ENCODE data around the gene LRFN2.

The LRFN2 gene

GRCh38 chr6:40409716-40410397, 177.3 kb downstream of the LRFN2 start:
- Mint-ChIP-seq H3K27ac (no peak overlapping the region), H3K4me3 (no peak overlapping the region), H3K4me1 (peaks cover 5% of the 10 kb centered on the region), H3K9me3 (no peaks in the 10 kb centered on the region), H3K36me3 (no peaks in the 10 kb centered on the region)
- DNase-seq (ENCODE audit: low spot score in 2 of 2) (no peak), ATAC-seq (no peak)

GRCh38 chr6:40408786-40409542, 178.2 kb downstream of the LRFN2 start:
- Mint-ChIP-seq H3K4me1 (peaks cover 5% of the 10 kb centered on the region), H3K36me3 (no peaks in the 10 kb centered on the region), H3K4me3 (no peak overlapping the region), H3K9me3 (no peaks in the 10 kb centered on the region), H3K27ac (no peak overlapping the region)
- DNase-seq (ENCODE audit: low spot score in 2 of 2) (no peak), ATAC-seq (no peak)

- Mint-ChIP-seq H3K9me3 (no peaks in the 10 kb centered on the region), H3K4me1 (no peaks in the 10 kb centered on the region), H3K4me3 (no peak overlapping the region), H3K36me3 (no peaks in the 10 kb centered on the region), H3K27ac (no peak overlapping the region)
- ATAC-seq (no peak), DNase-seq (ENCODE audit: low spot score in 2 of 2) (no peak)
These were observed 179.9 kb downstream of the LRFN2 start for GRCh38 chr6:40407239-40407638.

- ATAC-seq (no peak), DNase-seq (ENCODE audit: low spot score in 2 of 2) (no peak)
- Mint-ChIP-seq H3K27ac (no peak overlapping the region), H3K4me3 (no peak overlapping the region), H3K9me3 (no peaks in the 10 kb centered on the region), H3K4me1 (no peaks in the 10 kb centered on the region), H3K36me3 (no peaks in the 10 kb centered on the region)
These were observed 181.0 kb downstream of the LRFN2 start for GRCh38 chr6:40406175-40406574.

- Mint-ChIP-seq H3K4me3 (no peak overlapping the region), H3K36me3 (no peaks in the 10 kb centered on the region), H3K27ac (no peak overlapping the region), H3K9me3 (no peaks in the 10 kb centered on the region), H3K4me1 (no peaks in the 10 kb centered on the region)
- no peak for DNase-seq (ENCODE audit: low spot score in 2 of 2)
- ATAC-seq, result no peak
These were observed 186.4 kb downstream of the LRFN2 start for GRCh38 chr6:40400738-40401137.

- ATAC-seq (peak; percentile 44), DNase-seq (ENCODE audit: low spot score in 2 of 2) (no peak)
- Mint-ChIP-seq H3K4me1 (no peaks in the 10 kb centered on the region), H3K9me3 (no peaks in the 10 kb centered on the region), H3K36me3 (no peaks in the 10 kb centered on the region), H3K27ac (no peak overlapping the region), H3K4me3 (no peak overlapping the region)
These were observed 187.2 kb downstream of the LRFN2 start for GRCh38 chr6:40399888-40400457.

GRCh38 chr6:40398810-40399477, 188.2 kb downstream of the LRFN2 start:
- Mint-ChIP-seq H3K4me3 (no peak overlapping the region), H3K27ac (no peak overlapping the region), H3K9me3 (no peaks in the 10 kb centered on the region), H3K36me3 (no peaks in the 10 kb centered on the region), H3K4me1 (no peaks in the 10 kb centered on the region)
- DNase-seq (ENCODE audit: low spot score in 2 of 2) (no peak), ATAC-seq (no peak)

- DNase-seq (ENCODE audit: low spot score in 2 of 2) (no peak), ATAC-seq (no peak)
- Mint-ChIP-seq H3K4me1 (peaks cover 4% of the 10 kb centered on the region), H3K36me3 (no peaks in the 10 kb centered on the region), H3K9me3 (no peaks in the 10 kb centered on the region), H3K27ac (no peak overlapping the region), H3K4me3 (no peak overlapping the region)
These were observed 189.0 kb downstream of the LRFN2 start for GRCh38 chr6:40398034-40398691.

- Mint-ChIP-seq H3K4me3 (no peak overlapping the region), H3K4me1 (peaks cover 7% of the 10 kb centered on the region), H3K36me3 (no peaks in the 10 kb centered on the region), H3K27ac (no peak overlapping the region), H3K9me3 (no peaks in the 10 kb centered on the region)
- ATAC-seq (no peak), DNase-seq (ENCODE audit: low spot score in 2 of 2) (no peak)
These were observed 189.7 kb downstream of the LRFN2 start for GRCh38 chr6:40397287-40398033.

- Mint-ChIP-seq H3K4me3 (no peak overlapping the region), H3K36me3 (no peaks in the 10 kb centered on the region), H3K4me1 (peaks cover 7% of the 10 kb centered on the region), H3K9me3 (no peaks in the 10 kb centered on the region), H3K27ac (no peak overlapping the region)
- no peak for DNase-seq (ENCODE audit: low spot score in 2 of 2)
- ATAC-seq, result no peak
These were observed 191.5 kb downstream of the LRFN2 start for GRCh38 chr6:40395698-40396076.

- H3K36me3 Mint-ChIP-seq, result no peaks in the 10 kb centered on the region
- DNase-seq (ENCODE audit: low spot score in 2 of 2) (no peak), ATAC-seq (no peak)
- no peak overlapping the region for H3K27ac Mint-ChIP-seq
- peaks cover 10% of the 10 kb centered on the region for H3K4me1 Mint-ChIP-seq
- H3K9me3 Mint-ChIP-seq, result no peaks in the 10 kb centered on the region
- no peak overlapping the region for H3K4me3 Mint-ChIP-seq
These were observed 192.0 kb downstream of the LRFN2 start for GRCh38 chr6:40395066-40395697.

- H3K4me1 Mint-ChIP-seq, result peaks cover 18% of the 10 kb centered on the region
- no peak overlapping the region for H3K4me3 Mint-ChIP-seq
- ATAC-seq (no peak), DNase-seq (ENCODE audit: low spot score in 2 of 2) (no peak)
- H3K27ac Mint-ChIP-seq, result no peak overlapping the region
- no peaks in the 10 kb centered on the region for H3K36me3 Mint-ChIP-seq
- H3K9me3 Mint-ChIP-seq, result no peaks in the 10 kb centered on the region
These were observed 192.8 kb downstream of the LRFN2 start for GRCh38 chr6:40394381-40394780.

- no peaks in the 10 kb centered on the region for H3K9me3 Mint-ChIP-seq
- H3K4me1 Mint-ChIP-seq, result peaks cover 23% of the 10 kb centered on the region
- DNase-seq (ENCODE audit: low spot score in 2 of 2) (no peak), ATAC-seq (no peak)
- H3K4me3 Mint-ChIP-seq, result no peak overlapping the region
- H3K36me3 Mint-ChIP-seq, result no peaks in the 10 kb centered on the region
- no peak overlapping the region for H3K27ac Mint-ChIP-seq
These were observed 193.5 kb downstream of the LRFN2 start for GRCh38 chr6:40393641-40394040.

GRCh38 chr6:40392589-40392988, 194.6 kb downstream of the LRFN2 start:
- Mint-ChIP-seq H3K27ac (peak overlapping the region; percentile 0), H3K4me1 (peaks cover 23% of the 10 kb centered on the region), H3K9me3 (no peaks in the 10 kb centered on the region), H3K36me3 (no peaks in the 10 kb centered on the region), H3K4me3 (no peak overlapping the region)
- DNase-seq (ENCODE audit: low spot score in 2 of 2), result no peak
- ATAC-seq, result no peak

Data from stimulated activated effector memory CD8-positive, alpha-beta T cell treated with anti-CD3 and anti-CD28 coated beads, Interleukin-12 subunit alpha, Interleukin-12 subunit beta, amount 100 ng/mL, for 72 hours (primary cell).